HepG2 (cell line): ENCODE results near the gene FAM163B.

Experiments used
- CBFB ChIP-seq: sonication (generic); formaldehyde crosslinking; IDR thresholded peaks from 2 replicates; pipeline ENCODE4 v1.4.0; 2020; ENCODE audit warnings: missing genetic modification reagents
- CTCF ChIP-seq: sonication (generic); formaldehyde crosslinking; IDR thresholded peaks from 2 replicates; pipeline ENCODE4 v1.5.0; 2020; ENCODE audit warnings: mild to moderate bottlenecking, missing genetic modification reagents, moderate library complexity
- MAFK ChIP-seq, 2 experiments: IDR thresholded peaks in 1 of 2; conservative IDR thresholded peaks in 1 of 2; 2 replicates each; pipeline ENCODE4 v1.6.1; 2011; ENCODE audit warnings: improper control_type of control experiment in 2 of 2, low read length in 2 of 2
- SMAD1 ChIP-seq: sonication (generic); formaldehyde crosslinking; IDR thresholded peaks from 2 replicates; pipeline ENCODE4 v1.4.0; 2020; ENCODE audit warnings: missing genetic modification reagents, low read depth, mild to moderate bottlenecking, borderline replicate concordance
- ZNF589 ChIP-seq: sonication (generic); formaldehyde crosslinking; conservative IDR thresholded peaks from 2 replicates; pipeline ENCODE4 v1.8.0; 2022; ENCODE audit warnings: mild to moderate bottlenecking, moderate library complexity, missing genetic modification reagents

DNA sequence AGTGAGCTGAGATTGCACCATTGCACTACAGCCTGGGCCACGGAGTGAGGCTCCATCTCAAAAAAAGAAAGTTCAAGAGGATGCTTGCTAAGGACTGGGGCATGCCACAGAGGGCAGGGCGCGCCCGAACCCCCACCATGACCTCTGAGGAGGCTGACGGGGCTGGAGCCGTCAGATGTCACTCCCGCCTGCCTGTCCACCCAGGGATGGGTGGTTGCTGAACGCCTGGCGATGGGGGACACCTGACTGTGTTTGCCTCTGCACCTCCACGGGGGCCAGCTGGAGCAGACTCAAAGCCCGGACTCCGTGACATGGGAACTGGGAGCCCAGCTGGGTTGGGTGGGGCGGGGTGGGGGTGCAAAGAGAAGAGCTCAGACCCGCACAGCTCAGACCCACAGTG lies 42.8 kb downstream of the FAM163B start:
- no peak for TF ChIP-seq CBFB (CRISPR knock-in tag)
- no peak for TF ChIP-seq SMAD1 (CRISPR knock-in tag)
- TF ChIP-seq ZNF589 (CRISPR knock-in tag), result no peak
- no peak for TF ChIP-seq CTCF (CRISPR knock-in tag)
- TF ChIP-seq MAFK (conservative IDR thresholded peaks at IDR 0.05 in 1 of 2, IDR thresholded peaks at IDR 0.05 in 1 of 2; ENCODE audit: low read length in 2 of 2), result no peak
